Stimulated activated CD8-positive, alpha-beta memory T cell treated with anti-CD3 and anti-CD28 coated beads, Interleukin-7, amount 100 ng/mL, for 24 hours (primary cell): ENCODE results near the gene FHIT.
"Not testable (repeated sequence)": the region's sequence is repeated elsewhere in the genome, so short reads cannot be mapped to it uniquely, and the experiment has no call there.

ENCODE experiments used
- DNase-seq: peaks from one replicate; pipeline ENCODE4 v3.0.0-alpha.2; 2020; ENCODE audit warnings: low read depth

The FHIT gene

GRCh38 chr3:59824876-59825275, 1426.4 kb downstream of the FHIT start:
- no peak for DNase-seq

GRCh38 chr3:59821274-59821673, 1430.0 kb downstream of the FHIT start:
- DNase-seq, result no peak

- DNase-seq, result no peak
Measured at GRCh38 chr3:59820352-59820934, 1430.8 kb downstream of the FHIT start.

GRCh38 chr3:59818919-59819300, 1432.3 kb downstream of the FHIT start:
- no peak for DNase-seq

- DNase-seq, result no peak
Measured at GRCh38 chr3:59818033-59818918, 1433.0 kb downstream of the FHIT start.

GRCh38 chr3:59817511-59817910, 1433.7 kb downstream of the FHIT start:
- no peak for DNase-seq

- no peak for DNase-seq
Measured at GRCh38 chr3:59816312-59816711, 1434.9 kb downstream of the FHIT start.

GRCh38 chr3:59813148-59813538, 1438.1 kb downstream of the FHIT start:
- no peak for DNase-seq

GRCh38 chr3:59812237-59813147, 1438.8 kb downstream of the FHIT start:
- DNase-seq, result no peak

- DNase-seq, result no peak
Measured at GRCh38 chr3:59811160-59811559, 1440.1 kb downstream of the FHIT start.

GRCh38 chr3:59810606-59811005, 1440.6 kb downstream of the FHIT start:
- DNase-seq, result no peak

- no peak for DNase-seq
Measured at GRCh38 chr3:59809710-59810444, 1441.4 kb downstream of the FHIT start.

GRCh38 chr3:59809016-59809415, 1442.2 kb downstream of the FHIT start:
- DNase-seq, result no peak

GRCh38 chr3:59808446-59808845, 1442.8 kb downstream of the FHIT start:
- DNase-seq, result no peak

GRCh38 chr3:59803268-59803667, 1448.0 kb downstream of the FHIT start:
- no peak for DNase-seq

GRCh38 chr3:59802453-59802852, 1448.8 kb downstream of the FHIT start:
- DNase-seq, result not testable (repeated sequence)

GRCh38 chr3:59802045-59802444, 1449.2 kb downstream of the FHIT start:
- no peak for DNase-seq

GRCh38 chr3:59800481-59800880, 1450.8 kb downstream of the FHIT start:
- DNase-seq, result no peak

GRCh38 chr3:59798372-59799086, 1452.7 kb downstream of the FHIT start:
- no peak for DNase-seq

- DNase-seq, result no peak
Measured at GRCh38 chr3:59797533-59797932, 1453.7 kb downstream of the FHIT start.

GRCh38 chr3:59796456-59796855, 1454.8 kb downstream of the FHIT start:
- DNase-seq, result no peak
